ENCODE results near the gene PCGF6.

- TF ChIP-seq RAD21 (IDR thresholded peaks at IDR 0.05; ENCODE audit: low read length): no peak
- TF ChIP-seq CTCF (IDR thresholded peaks at IDR 0.05): no peak
- TF ChIP-seq JUND (IDR thresholded peaks at IDR 0.05): no peak
- no peak for TF ChIP-seq TAF1 (IDR thresholded peaks at IDR 0.05; ENCODE audit: borderline replicate concordance, low read depth, low read length)
- TF ChIP-seq SMC3 (IDR thresholded peaks at IDR 0.05; ENCODE audit: low read depth, low read length): no peak
- no peak for TF ChIP-seq MAX (IDR thresholded peaks at IDR 0.05; ENCODE audit: low read depth)
Measured at GRCh38 chr10:103307594-103307993, 43.3 kb downstream of the PCGF6 start.

Data from SK-N-SH (cell line).